WTC11 (cell line): ENCODE results near the gene MRTFA. TPM values are rescaled to one million over a fixed set of nuclear protein-coding genes. Genes with fewer than 3 reads are reported as not detected.
A peak's percentile ranks its signal among the peaks of the same experiment; 100 is the strongest.

Source experiments
- ATAC-seq: fragments of 200-7000 bp; cut with Tn5 transposase; 2 replicates; pipeline ENCODE4 v1.10.0; 2021; ENCODE audit warnings: mild to moderate bottlenecking, moderate library complexity
- CTCF ChIA-PET: fragments of 300-600 bp; sonication (Branson Sonifier 250); formaldehyde crosslinking; loops from one replicate; lab custom pipeline; 2021; ENCODE audit warnings: antibody characterized with exemption; lab: Charles Lee
- POLR2A ChIA-PET: fragments of 350-600 bp; sonication (Branson Sonifier 250); formaldehyde crosslinking; loops from one replicate; lab custom pipeline; 2021; ENCODE audit warnings: antibody characterized with exemption; lab: Charles Lee
- DNase-seq: peaks from one replicate; pipeline ENCODE4 v3.0.0; 2021; ENCODE audit warnings: low spot score
- H3K27ac Mint-ChIP-seq: 2 replicates; pipeline ENCODE4 v1.8.0; 2021; ENCODE audit warnings: mixed read lengths
- H3K27me3 Mint-ChIP-seq: 2 replicates; pipeline ENCODE4 v1.8.0; 2021; ENCODE audit warnings: low read depth, mild to moderate bottlenecking, moderate library complexity, mixed read lengths
- H3K36me3 Mint-ChIP-seq: 2 replicates; pipeline ENCODE4 v1.8.0; 2021; ENCODE audit warnings: mixed read lengths
- H3K4me1 Mint-ChIP-seq: 2 replicates; pipeline ENCODE4 v1.8.0; 2022; ENCODE audit warnings: mixed read lengths
- H3K4me3 Mint-ChIP-seq: 2 replicates; pipeline ENCODE4 v1.8.0; 2021; ENCODE audit warnings: mild to moderate bottlenecking, moderate library complexity, mixed read lengths
- H3K9me3 Mint-ChIP-seq: 2 replicates; pipeline ENCODE4 v1.8.0; 2021; ENCODE audit warnings: mixed read lengths
- CREB1 ChIP-seq: sonication (generic); formaldehyde crosslinking; IDR thresholded peaks from 2 replicates; pipeline ENCODE4 v1.8.0; 2023; ENCODE audit warnings: mild to moderate bottlenecking, missing genetic modification reagents
- CREM ChIP-seq: sonication (generic); formaldehyde crosslinking; IDR thresholded peaks from 2 replicates; pipeline ENCODE4 v1.8.1; 2022; ENCODE audit warnings: mild to moderate bottlenecking, missing genetic modification reagents, moderate library complexity
- ELF4 ChIP-seq: sonication (generic); formaldehyde crosslinking; IDR thresholded peaks from 2 replicates; pipeline ENCODE4 v1.8.1; 2022; ENCODE audit warnings: low read depth, mild to moderate bottlenecking, moderate library complexity, missing genetic modification reagents
- FOXK1 ChIP-seq: sonication (generic); formaldehyde crosslinking; IDR thresholded peaks from 2 replicates; pipeline ENCODE4 v1.8.0; 2022; ENCODE audit warnings: mild to moderate bottlenecking, moderate library complexity, missing genetic modification reagents
- GABPB1 ChIP-seq: sonication (generic); formaldehyde crosslinking; IDR thresholded peaks from 2 replicates; pipeline ENCODE4 v1.8.1; 2023; ENCODE audit warnings: mild to moderate bottlenecking, missing genetic modification reagents
- IRF2 ChIP-seq: sonication (generic); formaldehyde crosslinking; IDR thresholded peaks from 2 replicates; pipeline ENCODE4 v1.8.0; 2022; ENCODE audit warnings: low read depth, missing genetic modification reagents, borderline replicate concordance
- JUN ChIP-seq: sonication (generic); formaldehyde crosslinking; IDR thresholded peaks from 2 replicates; pipeline ENCODE4 v1.8.0; 2023; ENCODE audit warnings: mild to moderate bottlenecking, missing genetic modification reagents
- NFATC4 ChIP-seq: fragments of 250-450 bp; sonication (Bioruptor Pico); IDR thresholded peaks from 2 replicates; pipeline ENCODE4 v1.9.0; 2021; ENCODE audit warnings: mild to moderate bottlenecking
- NFE2L1 ChIP-seq: sonication (generic); formaldehyde crosslinking; IDR thresholded peaks from 2 replicates; pipeline ENCODE4 v1.8.1; 2023; ENCODE audit warnings: missing genetic modification reagents
- NR2C2 ChIP-seq: sonication (generic); formaldehyde crosslinking; IDR thresholded peaks from 2 replicates; pipeline ENCODE4 v1.8.0; 2022; ENCODE audit warnings: mild to moderate bottlenecking, missing genetic modification reagents
- NR3C1 ChIP-seq: sonication (generic); formaldehyde crosslinking; conservative IDR thresholded peaks from 2 replicates; pipeline ENCODE4 v1.8.1; 2023; ENCODE audit warnings: low read depth, mild to moderate bottlenecking, missing genetic modification reagents
- OVOL2 ChIP-seq: fragments of 250-450 bp; sonication (Bioruptor Pico); IDR thresholded peaks from 2 replicates; pipeline ENCODE4 v1.9.0; 2021; ENCODE audit warnings: mild to moderate bottlenecking, borderline replicate concordance
- PRRX2 ChIP-seq: fragments of 250-450 bp; sonication (Bioruptor Pico); IDR thresholded peaks from 2 replicates; pipeline ENCODE4 v1.8.0; 2021; ENCODE audit warnings: mild to moderate bottlenecking
- TEAD4 ChIP-seq: sonication (generic); formaldehyde crosslinking; IDR thresholded peaks from 2 replicates; pipeline ENCODE4 v1.8.0; 2022; ENCODE audit warnings: mild to moderate bottlenecking, missing genetic modification reagents
- ZNF232 ChIP-seq: sonication (generic); formaldehyde crosslinking; IDR thresholded peaks from 2 replicates; pipeline ENCODE4 v1.8.0; 2022; ENCODE audit warnings: mild to moderate bottlenecking, missing genetic modification reagents
- ZNF416 ChIP-seq: fragments of 250-450 bp; sonication (Bioruptor Pico); IDR thresholded peaks from 2 replicates; pipeline ENCODE4 v1.9.0; 2021; ENCODE audit warnings: mild to moderate bottlenecking, inconsistent platforms
- ZNF671 ChIP-seq: fragments of 250-450 bp; sonication (Bioruptor Pico); IDR thresholded peaks from 2 replicates; pipeline ENCODE4 v1.8.0; 2021; ENCODE audit warnings: mild to moderate bottlenecking
- total RNA-seq: library from RNA; stranded (reverse); gene quantifications from 3 replicates; pipeline ENCODE4 v1.2.3, GENCODE V29; 2021
- TF ChIP-seq, protein P1 (sequence below): sonication (generic); formaldehyde crosslinking; IDR thresholded peaks from 2 replicates; pipeline ENCODE4 v1.8.1; 2022; ENCODE audit warnings: low read depth, missing genetic modification reagents, borderline replicate concordance
- TF ChIP-seq, protein P2 (sequence below): fragments of 250-450 bp; sonication (Bioruptor Pico); IDR thresholded peaks from 2 replicates; pipeline ENCODE4 v1.9.0; 2021; ENCODE audit warnings: mild to moderate bottlenecking
- TF ChIP-seq, protein P3 (sequence below): sonication (generic); formaldehyde crosslinking; IDR thresholded peaks from 2 replicates; pipeline ENCODE4 v1.8.1; 2023; ENCODE audit warnings: mild to moderate bottlenecking, missing genetic modification reagents, moderate library complexity
- TF ChIP-seq, protein P4 (sequence below): sonication (generic); formaldehyde crosslinking; IDR thresholded peaks from 2 replicates; pipeline ENCODE4 v1.8.0; 2023; ENCODE audit warnings: missing genetic modification reagents, mild to moderate bottlenecking, borderline replicate concordance
- TF ChIP-seq, protein P5 (sequence below): fragments of 250-450 bp; sonication (Bioruptor Pico); IDR thresholded peaks from 2 replicates; pipeline ENCODE4 v1.9.0; 2021; ENCODE audit warnings: moderate library complexity, mild to moderate bottlenecking, inconsistent platforms, borderline replicate concordance
- TF ChIP-seq, protein P6 (sequence below): sonication (generic); formaldehyde crosslinking; IDR thresholded peaks from 2 replicates; pipeline ENCODE4 v1.8.1; 2022; ENCODE audit warnings: mild to moderate bottlenecking, missing genetic modification reagents, moderate library complexity, borderline replicate concordance

MRTFA gene
- total RNA-seq, 1 experiment from 2014 or later, result 48.4 TPM

DNA sequence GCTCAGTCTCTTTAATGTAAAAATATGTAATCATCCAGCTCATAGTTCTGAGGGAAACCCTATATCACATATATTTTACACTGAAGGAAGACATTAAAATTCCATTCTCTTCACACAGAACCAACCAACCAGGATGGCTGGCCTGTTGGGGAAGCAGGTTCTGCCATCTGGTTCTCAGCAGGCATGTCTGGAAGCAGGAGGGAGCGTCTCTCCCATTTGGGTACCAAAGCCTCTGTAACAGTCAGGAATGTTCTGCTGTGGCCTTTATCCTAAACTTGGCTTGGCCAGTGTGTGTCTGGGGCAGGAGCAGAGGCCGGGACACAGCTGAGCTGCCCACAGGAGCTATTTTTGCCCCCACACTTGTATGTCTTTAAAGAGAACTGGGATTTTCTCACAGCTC is 236.9 kb downstream of the MRTFA start:
- H3K27me3 Mint-ChIP-seq, result no peaks in the 10 kb centered on the region
- no peak for DNase-seq
- H3K9me3 Mint-ChIP-seq, result no peaks in the 10 kb centered on the region
- ATAC-seq, result no peak; the same call in 1 of the 2 replicates
- TF ChIP-seq NFE2L1 (no peak), CREB1 (CRISPR knock-in tag) (no peak), JUN (CRISPR knock-in tag) (no peak), ZNF232 (CRISPR knock-in tag) (no peak), ELF4 (CRISPR knock-in tag) (no peak), FOXK1 (no peak), CREM (CRISPR knock-in tag) (no peak)
- TF ChIP-seq, protein P1, sequence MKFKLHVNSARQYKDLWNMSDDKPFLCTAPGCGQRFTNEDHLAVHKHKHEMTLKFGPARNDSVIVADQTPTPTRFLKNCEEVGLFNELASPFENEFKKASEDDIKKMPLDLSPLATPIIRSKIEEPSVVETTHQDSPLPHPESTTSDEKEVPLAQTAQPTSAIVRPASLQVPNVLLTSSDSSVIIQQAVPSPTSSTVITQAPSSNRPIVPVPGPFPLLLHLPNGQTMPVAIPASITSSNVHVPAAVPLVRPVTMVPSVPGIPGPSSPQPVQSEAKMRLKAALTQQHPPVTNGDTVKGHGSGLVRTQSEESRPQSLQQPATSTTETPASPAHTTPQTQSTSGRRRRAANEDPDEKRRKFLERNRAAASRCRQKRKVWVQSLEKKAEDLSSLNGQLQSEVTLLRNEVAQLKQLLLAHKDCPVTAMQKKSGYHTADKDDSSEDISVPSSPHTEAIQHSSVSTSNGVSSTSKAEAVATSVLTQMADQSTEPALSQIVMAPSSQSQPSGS (CRISPR knock-in tag), result no peak
- no peak overlapping the region for H3K4me3 Mint-ChIP-seq
- CTCF ChIA-PET, result interaction anchor here (0.7 to 2.2 kb wide), 16 partner anchors 8 to 361 kb away, joined by 3 to 9 read pairs (median 4); partner anchors contain the start of gene SGSM3
- no peak overlapping the region for H3K27ac Mint-ChIP-seq
- peaks cover 15% of the 10 kb centered on the region for H3K4me1 Mint-ChIP-seq
- POLR2A ChIA-PET, result no interaction called here
- H3K36me3 Mint-ChIP-seq, result peaks cover 19% of the 10 kb centered on the region

DNA sequence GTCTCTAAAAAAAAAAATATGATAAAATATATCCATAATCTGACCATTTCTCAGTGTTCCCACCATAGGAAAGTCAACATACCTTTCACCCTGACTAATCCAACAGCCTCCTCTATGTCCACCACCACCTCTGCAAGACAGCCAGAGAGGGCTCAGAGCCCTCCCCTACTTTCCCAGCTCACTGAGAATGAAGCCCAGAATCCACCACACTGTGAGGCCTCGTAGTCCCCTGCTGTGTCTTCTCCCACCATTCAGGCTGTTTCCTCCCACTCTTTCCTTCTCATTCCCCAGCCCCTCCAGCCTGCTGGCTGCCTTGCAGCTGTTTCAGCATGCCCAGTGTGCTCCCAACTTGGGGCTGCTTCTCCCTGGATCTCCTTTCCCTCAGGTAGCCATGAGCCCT is 239.1 kb downstream of the MRTFA start:
- no peaks in the 10 kb centered on the region for H3K9me3 Mint-ChIP-seq
- H3K27ac Mint-ChIP-seq, result peak overlapping the region; percentile 82
- H3K27me3 Mint-ChIP-seq, result no peaks in the 10 kb centered on the region
- peaks cover 9% of the 10 kb centered on the region for H3K36me3 Mint-ChIP-seq
- DNase-seq (no peak), ATAC-seq (peak; percentile 29)
- POLR2A ChIA-PET, result interaction anchor here (1.0 kb wide), 1 partner anchor 23 kb away, joined by 4 read pairs; no protein-coding TSS in a partner anchor
- CTCF ChIA-PET, result interaction anchor here (0.6 to 1.6 kb wide), 11 partner anchors 9 to 411 kb away, joined by 3 to 7 read pairs (median 4); no protein-coding TSS in a partner anchor
- H3K4me3 Mint-ChIP-seq, result no peak overlapping the region
- H3K4me1 Mint-ChIP-seq, result peaks cover 15% of the 10 kb centered on the region
- TF ChIP-seq, protein P2, sequence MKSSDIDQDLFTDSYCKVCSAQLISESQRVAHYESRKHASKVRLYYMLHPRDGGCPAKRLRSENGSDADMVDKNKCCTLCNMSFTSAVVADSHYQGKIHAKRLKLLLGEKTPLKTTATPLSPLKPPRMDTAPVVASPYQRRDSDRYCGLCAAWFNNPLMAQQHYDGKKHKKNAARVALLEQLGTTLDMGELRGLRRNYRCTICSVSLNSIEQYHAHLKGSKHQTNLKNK, result no peak

DNA sequence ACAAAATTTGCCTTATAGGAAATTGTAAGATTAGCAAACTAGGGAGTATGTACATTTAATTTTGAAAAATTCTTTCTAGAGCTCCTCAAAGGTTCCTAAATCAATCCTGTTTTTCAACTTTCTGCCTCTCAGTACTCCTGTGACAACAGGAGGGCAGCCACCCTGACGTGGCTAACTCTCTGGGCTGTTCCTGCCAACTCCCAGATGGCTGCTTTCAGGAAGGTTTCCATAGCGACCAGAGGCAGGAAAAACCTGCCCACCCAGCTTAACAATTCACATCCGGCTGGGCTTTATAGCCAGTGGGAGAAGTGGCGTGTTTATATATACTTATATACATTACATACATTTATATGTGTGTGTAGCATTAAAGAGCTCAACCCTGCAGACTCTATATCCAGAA is 239.6 kb downstream of the MRTFA start:
- peak; percentile 36 for DNase-seq

DNA sequence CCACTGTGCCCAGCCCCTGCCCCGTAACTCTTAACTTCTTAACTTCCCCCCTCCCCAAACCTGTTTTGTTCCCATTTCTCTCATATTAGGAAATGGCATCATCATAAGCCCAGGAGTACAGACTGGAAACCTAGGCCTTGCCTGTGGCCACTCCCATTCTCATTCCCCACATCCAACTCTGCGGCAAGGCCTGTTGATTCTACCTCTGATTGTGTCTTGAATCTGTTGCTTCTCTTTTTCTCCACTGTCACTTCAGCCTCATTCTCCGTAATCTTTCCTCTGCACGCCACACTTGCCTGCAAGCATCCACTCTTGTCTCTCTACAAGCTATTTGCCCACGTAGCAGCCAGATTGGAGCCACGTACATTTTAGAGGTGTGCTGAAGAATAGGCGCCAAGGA is 240.9 kb downstream of the MRTFA start:
- Mint-ChIP-seq H3K4me1 (peaks cover 15% of the 10 kb centered on the region), H3K4me3 (no peak overlapping the region), H3K27me3 (no peaks in the 10 kb centered on the region), H3K27ac (peak overlapping the region; percentile 15; the same call in 1 of the 2 replicates), H3K36me3 (no peaks in the 10 kb centered on the region; the same call in 1 of the 2 replicates), H3K9me3 (no peaks in the 10 kb centered on the region)
- DNase-seq, result no peak
- ATAC-seq, result no peak
- CTCF ChIA-PET, result no interaction called here
- POLR2A ChIA-PET, result no interaction called here
- TF ChIP-seq, protein P3, sequence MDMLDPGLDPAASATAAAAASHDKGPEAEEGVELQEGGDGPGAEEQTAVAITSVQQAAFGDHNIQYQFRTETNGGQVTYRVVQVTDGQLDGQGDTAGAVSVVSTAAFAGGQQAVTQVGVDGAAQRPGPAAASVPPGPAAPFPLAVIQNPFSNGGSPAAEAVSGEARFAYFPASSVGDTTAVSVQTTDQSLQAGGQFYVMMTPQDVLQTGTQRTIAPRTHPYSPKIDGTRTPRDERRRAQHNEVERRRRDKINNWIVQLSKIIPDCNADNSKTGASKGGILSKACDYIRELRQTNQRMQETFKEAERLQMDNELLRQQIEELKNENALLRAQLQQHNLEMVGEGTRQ (CRISPR knock-in tag), result no peak
- no peak for TF ChIP-seq PRRX2 (CRISPR knock-in tag)
- TF ChIP-seq ZNF671 (CRISPR knock-in tag), result no peak
- no peak for TF ChIP-seq NR3C1
- TF ChIP-seq, protein P4, sequence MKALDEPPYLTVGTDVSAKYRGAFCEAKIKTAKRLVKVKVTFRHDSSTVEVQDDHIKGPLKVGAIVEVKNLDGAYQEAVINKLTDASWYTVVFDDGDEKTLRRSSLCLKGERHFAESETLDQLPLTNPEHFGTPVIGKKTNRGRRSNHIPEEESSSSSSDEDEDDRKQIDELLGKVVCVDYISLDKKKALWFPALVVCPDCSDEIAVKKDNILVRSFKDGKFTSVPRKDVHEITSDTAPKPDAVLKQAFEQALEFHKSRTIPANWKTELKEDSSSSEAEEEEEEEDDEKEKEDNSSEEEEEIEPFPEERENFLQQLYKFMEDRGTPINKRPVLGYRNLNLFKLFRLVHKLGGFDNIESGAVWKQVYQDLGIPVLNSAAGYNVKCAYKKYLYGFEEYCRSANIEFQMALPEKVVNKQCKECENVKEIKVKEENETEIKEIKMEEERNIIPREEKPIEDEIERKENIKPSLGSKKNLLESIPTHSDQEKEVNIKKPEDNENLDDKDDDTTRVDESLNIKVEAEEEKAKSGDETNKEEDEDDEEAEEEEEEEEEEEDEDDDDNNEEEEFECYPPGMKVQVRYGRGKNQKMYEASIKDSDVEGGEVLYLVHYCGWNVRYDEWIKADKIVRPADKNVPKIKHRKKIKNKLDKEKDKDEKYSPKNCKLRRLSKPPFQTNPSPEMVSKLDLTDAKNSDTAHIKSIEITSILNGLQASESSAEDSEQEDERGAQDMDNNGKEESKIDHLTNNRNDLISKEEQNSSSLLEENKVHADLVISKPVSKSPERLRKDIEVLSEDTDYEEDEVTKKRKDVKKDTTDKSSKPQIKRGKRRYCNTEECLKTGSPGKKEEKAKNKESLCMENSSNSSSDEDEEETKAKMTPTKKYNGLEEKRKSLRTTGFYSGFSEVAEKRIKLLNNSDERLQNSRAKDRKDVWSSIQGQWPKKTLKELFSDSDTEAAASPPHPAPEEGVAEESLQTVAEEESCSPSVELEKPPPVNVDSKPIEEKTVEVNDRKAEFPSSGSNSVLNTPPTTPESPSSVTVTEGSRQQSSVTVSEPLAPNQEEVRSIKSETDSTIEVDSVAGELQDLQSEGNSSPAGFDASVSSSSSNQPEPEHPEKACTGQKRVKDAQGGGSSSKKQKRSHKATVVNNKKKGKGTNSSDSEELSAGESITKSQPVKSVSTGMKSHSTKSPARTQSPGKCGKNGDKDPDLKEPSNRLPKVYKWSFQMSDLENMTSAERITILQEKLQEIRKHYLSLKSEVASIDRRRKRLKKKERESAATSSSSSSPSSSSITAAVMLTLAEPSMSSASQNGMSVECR (CRISPR knock-in tag), result no peak
- TF ChIP-seq, protein P5, sequence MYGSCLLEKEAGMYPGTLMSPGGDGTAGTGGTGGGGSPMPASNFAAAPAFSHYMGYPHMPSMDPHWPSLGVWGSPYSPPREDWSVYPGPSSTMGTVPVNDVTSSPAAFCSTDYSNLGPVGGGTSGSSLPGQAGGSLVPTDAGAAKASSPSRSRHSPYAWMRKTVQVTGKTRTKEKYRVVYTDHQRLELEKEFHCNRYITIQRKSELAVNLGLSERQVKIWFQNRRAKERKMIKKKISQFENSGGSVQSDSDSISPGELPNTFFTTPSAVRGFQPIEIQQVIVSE (CRISPR knock-in tag), result no peak
- TF ChIP-seq NR2C2 (CRISPR knock-in tag), result no peak
- TF ChIP-seq ELF4 (CRISPR knock-in tag), result no peak
- TF ChIP-seq OVOL2 (CRISPR knock-in tag), result no peak

More for the DNA sequence above, 239.6 kb downstream of the MRTFA start:
- POLR2A ChIA-PET, result interaction anchor here (1.0 kb wide), 1 partner anchor 23 kb away, joined by 4 read pairs; no protein-coding TSS in a partner anchor
- TF ChIP-seq IRF2 (CRISPR knock-in tag) (no peak), NFATC4 (no peak), TEAD4 (CRISPR knock-in tag) (no peak), GABPB1 (CRISPR knock-in tag) (no peak), ZNF416 (no peak), CREB1 (CRISPR knock-in tag) (no peak)
- TF ChIP-seq, protein P6, sequence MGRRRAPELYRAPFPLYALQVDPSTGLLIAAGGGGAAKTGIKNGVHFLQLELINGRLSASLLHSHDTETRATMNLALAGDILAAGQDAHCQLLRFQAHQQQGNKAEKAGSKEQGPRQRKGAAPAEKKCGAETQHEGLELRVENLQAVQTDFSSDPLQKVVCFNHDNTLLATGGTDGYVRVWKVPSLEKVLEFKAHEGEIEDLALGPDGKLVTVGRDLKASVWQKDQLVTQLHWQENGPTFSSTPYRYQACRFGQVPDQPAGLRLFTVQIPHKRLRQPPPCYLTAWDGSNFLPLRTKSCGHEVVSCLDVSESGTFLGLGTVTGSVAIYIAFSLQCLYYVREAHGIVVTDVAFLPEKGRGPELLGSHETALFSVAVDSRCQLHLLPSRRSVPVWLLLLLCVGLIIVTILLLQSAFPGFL (CRISPR knock-in tag), result no peak
- Mint-ChIP-seq H3K4me3 (no peak overlapping the region), H3K4me1 (peaks cover 15% of the 10 kb centered on the region), H3K27me3 (no peaks in the 10 kb centered on the region), H3K9me3 (no peaks in the 10 kb centered on the region), H3K27ac (peak overlapping the region; percentile 79), H3K36me3 (peaks cover 4% of the 10 kb centered on the region; the same call in 1 of the 2 replicates)
- CTCF ChIA-PET, result interaction anchor here (0.6 to 1.6 kb wide), 8 partner anchors 9 to 363 kb away, joined by 3 to 7 read pairs (median 3); no protein-coding TSS in a partner anchor
- peak; percentile 72 for ATAC-seq
